ENCODE data around the gene NME3. TPM values are rescaled to one million over a fixed set of nuclear protein-coding genes. Genes with fewer than 3 reads are reported as not detected.

Gene NME3
- total and polyA plus RNA-seq, 10 of the 15 experiments (the other 5 are each of a cell fraction or from before 2014, with no cell fraction given) = 0.61 to 55.5 (median 26.5) TPM

- TF ChIP-seq POLR2AphosphoS5 (IDR thresholded peaks at IDR 0.05; ENCODE audit: low read length) = peak; percentile 76; the same call in 1 of the 2 replicates
- peak; percentile 98 for TF ChIP-seq ZBTB40 (IDR thresholded peaks at IDR 0.05; ENCODE audit: borderline replicate concordance)
- TF ChIP-seq, protein P1, sequence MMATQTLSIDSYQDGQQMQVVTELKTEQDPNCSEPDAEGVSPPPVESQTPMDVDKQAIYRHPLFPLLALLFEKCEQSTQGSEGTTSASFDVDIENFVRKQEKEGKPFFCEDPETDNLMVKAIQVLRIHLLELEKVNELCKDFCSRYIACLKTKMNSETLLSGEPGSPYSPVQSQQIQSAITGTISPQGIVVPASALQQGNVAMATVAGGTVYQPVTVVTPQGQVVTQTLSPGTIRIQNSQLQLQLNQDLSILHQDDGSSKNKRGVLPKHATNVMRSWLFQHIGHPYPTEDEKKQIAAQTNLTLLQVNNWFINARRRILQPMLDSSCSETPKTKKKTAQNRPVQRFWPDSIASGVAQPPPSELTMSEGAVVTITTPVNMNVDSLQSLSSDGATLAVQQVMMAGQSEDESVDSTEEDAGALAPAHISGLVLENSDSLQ (IDR thresholded peaks at IDR 0.05) = peak; percentile 44
- TF ChIP-seq, protein P2, sequence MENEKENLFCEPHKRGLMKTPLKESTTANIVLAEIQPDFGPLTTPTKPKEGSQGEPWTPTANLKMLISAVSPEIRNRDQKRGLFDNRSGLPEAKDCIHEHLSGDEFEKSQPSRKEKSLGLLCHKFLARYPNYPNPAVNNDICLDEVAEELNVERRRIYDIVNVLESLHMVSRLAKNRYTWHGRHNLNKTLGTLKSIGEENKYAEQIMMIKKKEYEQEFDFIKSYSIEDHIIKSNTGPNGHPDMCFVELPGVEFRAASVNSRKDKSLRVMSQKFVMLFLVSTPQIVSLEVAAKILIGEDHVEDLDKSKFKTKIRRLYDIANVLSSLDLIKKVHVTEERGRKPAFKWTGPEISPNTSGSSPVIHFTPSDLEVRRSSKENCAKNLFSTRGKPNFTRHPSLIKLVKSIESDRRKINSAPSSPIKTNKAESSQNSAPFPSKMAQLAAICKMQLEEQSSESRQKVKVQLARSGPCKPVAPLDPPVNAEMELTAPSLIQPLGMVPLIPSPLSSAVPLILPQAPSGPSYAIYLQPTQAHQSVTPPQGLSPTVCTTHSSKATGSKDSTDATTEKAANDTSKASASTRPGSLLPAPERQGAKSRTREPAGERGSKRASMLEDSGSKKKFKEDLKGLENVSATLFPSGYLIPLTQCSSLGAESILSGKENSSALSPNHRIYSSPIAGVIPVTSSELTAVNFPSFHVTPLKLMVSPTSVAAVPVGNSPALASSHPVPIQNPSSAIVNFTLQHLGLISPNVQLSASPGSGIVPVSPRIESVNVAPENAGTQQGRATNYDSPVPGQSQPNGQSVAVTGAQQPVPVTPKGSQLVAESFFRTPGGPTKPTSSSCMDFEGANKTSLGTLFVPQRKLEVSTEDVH (IDR thresholded peaks at IDR 0.05; ENCODE audit: low read depth, partially characterized antibody) = peak; percentile 43
- no peak for TF ChIP-seq KLF5 (IDR thresholded peaks at IDR 0.05; ENCODE audit: partially characterized antibody)
Measured at GRCh38 chr16:1772908-1773702, 1.8 kb upstream of the NME3 start, which contains the start of gene MRPS34 (continued).

All from GM12878 (cell line).